Neuronal stem cell (in vitro differentiated cells): ENCODE data around the gene ICAM1.

Experiments
- DNase-seq: peaks from one replicate; pipeline ENCODE4 v3.0.0-alpha.2; 2013; ENCODE audit warnings: low spot score
- H2AFZ ChIP-seq: one replicate; pipeline ENCODE4 v1.6.1; 2013; ENCODE audit warnings: mild to moderate bottlenecking, low read length, inconsistent platforms
- H2AK5ac ChIP-seq: 2 replicates; pipeline ENCODE4 v1.6.1; 2013; ENCODE audit warnings: low read depth, mild to moderate bottlenecking, inconsistent platforms, low read length, moderate library complexity, mixed read lengths
- H2BK120ac ChIP-seq: 2 replicates; pipeline ENCODE4 v1.6.1; 2013; ENCODE audit warnings: low read depth, mild to moderate bottlenecking, inconsistent platforms, low read length, moderate library complexity, mixed read lengths
- H2BK12ac ChIP-seq: one replicate; pipeline ENCODE4 v1.6.1; 2013; ENCODE audit warnings: low read length, inconsistent platforms
- H2BK15ac ChIP-seq: 2 replicates; pipeline ENCODE4 v1.6.1; 2013; ENCODE audit warnings: mild to moderate bottlenecking, low read length, inconsistent platforms, mixed read lengths
- H2BK5ac ChIP-seq: one replicate; pipeline ENCODE4 v1.6.1; 2013; ENCODE audit warnings: inconsistent platforms, mild to moderate bottlenecking, low read length, moderate library complexity
- H3K14ac ChIP-seq: one replicate; pipeline ENCODE4 v1.6.1; 2013; ENCODE audit warnings: low read length, inconsistent platforms
- H3K18ac ChIP-seq: 2 replicates; pipeline ENCODE4 v1.6.1; 2013; ENCODE audit warnings: low read length, inconsistent platforms
- H3K23ac ChIP-seq: 2 replicates; pipeline ENCODE4 v1.6.1; 2013; ENCODE audit warnings: low read depth, mild to moderate bottlenecking, mixed read lengths, low read length, inconsistent platforms; ENCODE audit not compliant: poor library complexity
- H3K27ac ChIP-seq: replicated peaks from 3 replicates; pipeline ENCODE4 v1.5.1; 2013; ENCODE audit warnings: low read length, inconsistent platforms
- H3K27me3 ChIP-seq, 3 experiments: 2 replicates each; pipeline ENCODE4 v1.6.1; 2013; ENCODE audit warnings: low read length in 3 of 3, mild to moderate bottlenecking in 2 of 3, inconsistent platforms in 1 of 3, low read depth in 1 of 3, mixed read lengths in 1 of 3, moderate library complexity in 1 of 3; ENCODE audit not compliant: control insufficient read depth in 3 of 3, insufficient read depth in 3 of 3
- H3K36me3 ChIP-seq, 2 donors: replicated peaks in 1 of 2; 2 replicates each; pipeline ENCODE4 v1.6.1; 2013; ENCODE audit warnings: low read length in 2 of 2; ENCODE audit not compliant: control insufficient read depth in 2 of 2, insufficient read depth in 2 of 2
- H3K4ac ChIP-seq: 2 replicates; pipeline ENCODE4 v1.6.1; 2013; ENCODE audit warnings: inconsistent platforms, mild to moderate bottlenecking, low read length, moderate library complexity
- H3K4me1 ChIP-seq, 2 donors: 1 replicate in 1 of 2; 2 replicates in 1 of 2; pipeline ENCODE4 v1.6.1; 2013; ENCODE audit warnings: low read length in 2 of 2, low read depth in 1 of 2; ENCODE audit not compliant: control insufficient read depth in 2 of 2, insufficient read depth in 1 of 2
- H3K4me2 ChIP-seq: one replicate; pipeline ENCODE4 v1.6.1; 2013; ENCODE audit warnings: mild to moderate bottlenecking, low read length, inconsistent platforms; ENCODE audit not compliant: insufficient read depth, poor library complexity, severe bottlenecking
- H3K4me3 ChIP-seq, 2 donors: 2 replicates each; pipeline ENCODE4 v1.5.1; 2013; ENCODE audit warnings: low read length in 2 of 2, mild to moderate bottlenecking in 2 of 2, inconsistent platforms in 1 of 2, moderate library complexity in 1 of 2
- H3K79me1 ChIP-seq: one replicate; pipeline ENCODE4 v1.6.1; 2013; ENCODE audit warnings: low read depth, mild to moderate bottlenecking, inconsistent platforms, low read length, moderate library complexity
- H3K9ac ChIP-seq: one replicate; pipeline ENCODE4 v1.6.1; 2013; ENCODE audit warnings: mild to moderate bottlenecking, low read depth, low read length, inconsistent platforms; ENCODE audit not compliant: poor library complexity
- H3K9me3 ChIP-seq, 2 donors: replicated peaks in 1 of 2; 2 replicates each; pipeline versions ENCODE3 to v1.6.1; 2013; ENCODE audit warnings: low read length in 2 of 2, mild to moderate bottlenecking in 2 of 2, inconsistent platforms in 1 of 2, low read depth in 1 of 2, mixed read lengths in 1 of 2, moderate library complexity in 1 of 2; ENCODE audit not compliant: control insufficient read depth in 2 of 2, insufficient read depth in 1 of 2
- H4K8ac ChIP-seq: one replicate; pipeline ENCODE4 v1.6.1; 2013; ENCODE audit warnings: low read depth, mild to moderate bottlenecking, inconsistent platforms, low read length, moderate library complexity
- H4K91ac ChIP-seq: one replicate; pipeline ENCODE4 v1.6.1; 2013; ENCODE audit warnings: low read length, low read depth, mild to moderate bottlenecking, inconsistent platforms; ENCODE audit not compliant: poor library complexity
- WGBS, 2 donors: extraction: QIAGEN DNeasy Blood & Tissue Kit; methylation state at CpG; one replicate each; pipeline ENCODE4 v1.1.7; 2013; ENCODE audit warnings: missing lambda C conversion rate in 2 of 2, mixed read lengths in 1 of 2; ENCODE audit not compliant: insufficient read length in 2 of 2, insufficient replicate concordance in 1 of 2; ENCODE audit errors: extremely low coverage in 2 of 2; 5-methylcytosine and 5-hydroxymethylcytosine counted together

The ICAM1 gene

GRCh38 chr19:10317857-10318462 is 47.0 kb downstream of the ICAM1 start:
- Histone ChIP-seq H2BK15ac (no peak overlapping the region), H3K23ac (no peak overlapping the region), H2AFZ (no peak overlapping the region), H4K8ac (no peak overlapping the region), H3K79me1 (peaks cover 9% of the 10 kb centered on the region), H3K9me3 (no peaks in the 10 kb centered on the region), H3K4ac (no peak overlapping the region), H4K91ac (no peak overlapping the region), H3K18ac (no peak overlapping the region), H3K36me3 (peaks cover 39 to 71% of the 10 kb centered on the region in 2 donors), H2BK12ac (no peak overlapping the region), H2BK120ac (no peak overlapping the region), H2AK5ac (no peak overlapping the region), H3K4me1 (peaks cover 0 to 2% of the 10 kb centered on the region in 2 donors), H3K9ac (no peak overlapping the region), H3K4me3 (no peak overlapping the region), H3K4me2 (peak overlapping the region; percentile 11), H2BK5ac (no peak overlapping the region), H3K27ac (no peak overlapping the region), H3K14ac (no peak overlapping the region), H3K27me3 (no peaks in the 10 kb centered on the region)
- no peak for DNase-seq
- WGBS, 2 donors: no CpG with 5 or more reads among the region's 15 CpGs

- H3K9me3 ChIP-seq: no peaks in the 10 kb centered on the region
- peaks cover 0 to 2% of the 10 kb centered on the region in 2 donors for H3K4me1 ChIP-seq
- DNase-seq: no peak
- H2AFZ ChIP-seq: no peak overlapping the region
- peak overlapping the region; percentile 96 for H4K8ac ChIP-seq
- H2BK12ac ChIP-seq: no peak overlapping the region
- WGBS, 2 donors: no CpG with 5 or more reads among the region's 13 CpGs
- no peak overlapping the region for H3K4me2 ChIP-seq
- no peak overlapping the region for H2BK120ac ChIP-seq
- H3K27ac ChIP-seq: no peak overlapping the region
- H3K9ac ChIP-seq: no peak overlapping the region
- no peak overlapping the region for H4K91ac ChIP-seq
- H3K23ac ChIP-seq: no peak overlapping the region
- no peaks in the 10 kb centered on the region for H3K27me3 ChIP-seq
- H3K79me1 ChIP-seq: peaks cover 13% of the 10 kb centered on the region
- no peak overlapping the region for H3K4ac ChIP-seq
- no peak overlapping the region for H3K18ac ChIP-seq
- H2BK15ac ChIP-seq: no peak overlapping the region
- peaks cover 44 to 82% of the 10 kb centered on the region in 2 donors for H3K36me3 ChIP-seq
- no peak overlapping the region for H2AK5ac ChIP-seq
- no peak overlapping the region for H2BK5ac ChIP-seq
- no peak overlapping the region for H3K14ac ChIP-seq
- peak overlapping the region in 1 of 2 donors; percentile 49 for H3K4me3 ChIP-seq
Measured at GRCh38 chr19:10318807-10319682, 48.1 kb downstream of the ICAM1 start.

- WGBS, 2 donors: no CpG with 5 or more reads among the region's 32 CpGs
- no peak overlapping the region for H3K27ac ChIP-seq
- DNase-seq: no peak
Measured at GRCh38 chr19:10320602-10321416, 49.9 kb downstream of the ICAM1 start.

More at GRCh38 chr19:10320602-10321416, 49.9 kb downstream of the ICAM1 start:
- peak overlapping the region; percentile 25 for H3K23ac ChIP-seq
- peaks cover 53 to 97% of the 10 kb centered on the region in 2 donors for H3K36me3 ChIP-seq
- no peak overlapping the region for H3K9ac ChIP-seq
- no peak overlapping the region for H3K4me2 ChIP-seq
- H2BK12ac ChIP-seq: no peak overlapping the region
- no peak overlapping the region for H3K4ac ChIP-seq
- H3K4me3 ChIP-seq: no peak overlapping the region
- H4K91ac ChIP-seq: no peak overlapping the region
- H3K18ac ChIP-seq: no peak overlapping the region
- H3K79me1 ChIP-seq: peaks cover 10% of the 10 kb centered on the region
- no peak overlapping the region for H2BK15ac ChIP-seq
- no peaks in the 10 kb centered on the region for H3K27me3 ChIP-seq
- H4K8ac ChIP-seq: no peak overlapping the region
- H2AFZ ChIP-seq: no peak overlapping the region
- no peak overlapping the region for H2AK5ac ChIP-seq
- H3K9me3 ChIP-seq: no peaks in the 10 kb centered on the region
- peaks cover 0 to 2% of the 10 kb centered on the region in 2 donors for H3K4me1 ChIP-seq
- H2BK5ac ChIP-seq: peak overlapping the region; percentile 75
- no peak overlapping the region for H2BK120ac ChIP-seq
- H3K14ac ChIP-seq: no peak overlapping the region
